ENCODE data around the gene SLTM. TPM values are rescaled to one million over a fixed set of nuclear protein-coding genes. Genes with fewer than 3 reads are reported as not detected.
"Not testable (repeated sequence)": the region's sequence is repeated elsewhere in the genome, so short reads cannot be mapped to it uniquely, and the experiment has no call there.

The SLTM gene
- total RNA-seq, 8 experiments from 2014 or later: 57.9 to 133 (median 82.3) TPM

DNA sequence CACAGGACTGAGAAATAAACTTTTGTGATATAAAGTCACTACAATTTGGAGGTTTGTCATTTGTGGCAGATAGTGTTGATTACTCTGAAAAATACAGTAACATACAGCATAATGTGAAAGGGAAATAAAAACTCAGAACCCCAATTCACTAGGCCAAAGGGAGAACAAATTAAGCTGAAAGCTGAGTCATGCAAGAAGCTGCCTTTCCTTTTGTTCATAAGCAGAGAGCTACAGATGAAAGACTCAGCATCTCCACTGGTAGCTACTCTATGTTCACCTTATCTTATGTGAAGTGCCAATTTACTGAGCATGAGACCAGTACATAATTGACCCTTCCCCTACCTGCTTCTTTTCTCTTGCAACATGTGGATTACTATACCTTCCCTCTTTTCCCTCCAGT lies 19.3 kb upstream of the SLTM start:
- in situ Hi-C loops (cut with MboI; ENCODE audit: low pct_unique_long_range_greater_than_20kb in 2 of 9, low sequenced_read_pairs in 9 of 9, unreplicated experiment in 9 of 9): loop anchor here in 1 of 9 experiments (25.0 kb wide), 1 partner anchor 535 kb away; no protein-coding TSS in a partner anchor
- ATAC-seq (replicated peaks in 6 of 8): no peak
- H3K4me3 ChIP-seq: no peak overlapping the region

DNA sequence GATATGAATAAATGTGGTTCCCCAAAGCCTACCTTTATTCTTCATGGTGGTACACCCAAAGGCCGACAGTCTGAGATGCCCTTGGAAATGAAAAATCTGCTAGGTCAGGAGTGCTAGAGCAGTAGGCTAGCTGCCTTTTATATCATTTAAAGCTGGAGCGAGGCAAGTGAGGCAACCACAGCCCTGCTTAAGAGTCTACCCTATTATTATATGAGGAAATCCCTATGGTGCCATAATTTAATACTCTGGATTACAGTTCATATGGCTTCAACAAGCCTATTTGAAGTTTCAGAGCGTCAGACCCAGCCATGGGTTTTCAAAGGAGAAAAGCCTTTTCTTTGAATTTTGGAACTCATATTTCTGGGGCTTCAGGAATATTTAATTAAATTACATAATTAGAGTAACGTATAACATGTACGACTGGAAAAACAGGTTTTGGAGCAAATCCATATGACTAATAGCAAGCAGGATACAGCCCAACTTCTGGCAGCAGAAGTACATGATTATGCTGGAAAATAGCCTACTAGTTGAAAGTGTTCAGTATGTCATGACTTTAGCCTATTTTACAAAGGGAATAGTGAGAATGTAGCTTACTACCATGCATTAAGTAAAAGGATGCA lies 18.0 kb upstream of the SLTM start:
- in situ Hi-C loops (cut with MboI; ENCODE audit: low pct_unique_long_range_greater_than_20kb in 2 of 9, low sequenced_read_pairs in 9 of 9, unreplicated experiment in 9 of 9): loop anchor here in 1 of 9 experiments (25.0 kb wide), 1 partner anchor 536 kb away; no protein-coding TSS in a partner anchor
- no peaks in the 10 kb centered on the region for H3K4me1 ChIP-seq (replicated peaks in 1 of 2)
- H3K4me3 ChIP-seq: no peak overlapping the region
- ATAC-seq (replicated peaks in 6 of 8): peak in 2 of 8 experiments; percentile 52 to 79
- H3K27ac ChIP-seq: no peak overlapping the region
- 0 to 100% (median 91%) methylated on average over 2 to 5 of the region's 5 CpGs; no CpG with 5 or more reads in 1 of the 10 experiments for WGBS, 10 experiments

More for the DNA sequence above, 19.3 kb upstream of the SLTM start:
- H3K27ac ChIP-seq: no peak overlapping the region
- no peaks in the 10 kb centered on the region for H3K4me1 ChIP-seq (replicated peaks in 1 of 2)

DNA sequence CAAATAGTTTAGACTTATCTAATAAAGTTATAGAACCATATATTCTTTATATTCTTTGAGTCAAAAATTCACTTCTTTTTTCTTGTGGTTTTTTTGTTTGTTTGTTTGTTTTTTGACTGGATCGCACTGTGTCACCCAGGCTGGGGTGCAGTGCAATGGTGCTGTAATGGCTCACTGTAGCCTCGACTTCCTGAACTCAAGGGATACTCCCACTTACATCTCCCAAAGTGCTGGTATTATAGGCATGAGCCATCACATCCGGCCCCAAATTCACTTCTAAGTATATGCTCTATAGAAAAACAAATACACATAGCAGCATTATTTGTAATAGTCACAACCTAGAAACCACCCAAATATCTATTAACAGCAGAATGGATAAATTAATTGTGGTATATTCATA lies 13.7 kb upstream of the SLTM start:
- in situ Hi-C loops (cut with MboI; ENCODE audit: low pct_unique_long_range_greater_than_20kb in 2 of 9, low sequenced_read_pairs in 9 of 9, unreplicated experiment in 9 of 9): no loop called here
- Histone ChIP-seq H3K4me3 (no peak overlapping the region), H3K27ac (no peak overlapping the region), H3K4me1 (replicated peaks in 1 of 2) (no peaks in the 10 kb centered on the region)
- ATAC-seq (replicated peaks in 6 of 8): no peak
- WGBS, 10 experiments: 70 to 100% (median 89%) methylated on average over 2 to 3 of the region's 3 CpGs

DNA sequence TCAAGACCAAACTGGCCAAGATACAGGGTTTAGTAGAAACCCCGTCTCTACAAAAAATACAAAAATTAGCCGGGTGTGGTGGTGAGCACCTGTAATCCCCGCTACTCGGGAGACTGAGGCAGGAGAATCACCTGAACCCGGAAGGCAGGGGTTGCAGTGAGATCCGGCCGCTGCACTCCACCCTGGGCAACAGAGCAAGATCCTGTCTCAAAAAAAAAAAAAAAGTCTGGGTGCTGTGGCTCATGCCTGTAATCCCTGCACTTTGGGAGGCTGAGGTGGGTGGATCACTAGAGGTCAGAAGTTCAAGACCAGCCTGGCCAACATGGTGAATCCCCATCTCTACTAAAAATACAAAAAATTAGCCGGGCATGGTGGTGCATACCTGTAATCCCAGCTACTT lies 1.5 kb upstream of the SLTM start:
- H3K4me1 ChIP-seq (replicated peaks in 1 of 2): peaks cover 4 to 16% of the 10 kb centered on the region in 2 donors
- WGBS, 10 experiments: 95 to 100% (median 100%) methylated on average over 1 to 6 of the region's 8 CpGs; no CpG with 5 or more reads in 2 of the 10 experiments
- H3K4me3 ChIP-seq; in situ Hi-C loops (cut with MboI; ENCODE audit: low pct_unique_long_range_greater_than_20kb in 2 of 9, low sequenced_read_pairs in 9 of 9, unreplicated experiment in 9 of 9); ATAC-seq (replicated peaks in 6 of 8): not testable (repeated sequence)
- peak overlapping the region in 1 of 2 donors; percentile 13 for H3K27ac ChIP-seq

DNA sequence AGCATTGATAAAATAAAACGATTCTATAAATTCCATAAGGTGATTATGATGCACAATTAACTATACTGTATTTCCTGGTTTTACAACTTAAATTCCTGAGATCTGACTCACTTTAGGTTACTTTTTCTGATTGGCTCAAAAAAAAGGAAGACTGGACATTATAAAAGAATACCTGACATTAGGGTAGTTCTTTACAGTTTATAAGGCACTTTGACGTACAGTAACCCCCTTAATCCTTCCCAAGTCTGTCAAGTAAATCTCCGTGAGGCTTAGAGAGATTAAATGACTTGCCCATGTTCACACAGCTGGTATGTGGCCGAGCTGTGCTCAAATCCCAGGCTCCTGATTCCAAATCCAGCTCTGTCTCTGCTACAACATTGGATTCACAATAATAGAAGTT lies 1.0 kb upstream of the SLTM start:
- 38 to 83% (median 63%) methylated on average over 1 to 4 of the region's 4 CpGs; no CpG with 5 or more reads in 1 of the 10 experiments for WGBS, 10 experiments
- Histone ChIP-seq H3K27ac (peak overlapping the region; percentile 97 to 99), H3K4me3 (peak overlapping the region; percentile 63 to 83 (median 75)), H3K4me1 (replicated peaks in 1 of 2) (peaks cover 4 to 16% of the 10 kb centered on the region in 2 donors)
- ATAC-seq (replicated peaks in 6 of 8): no peak
- in situ Hi-C loops (cut with MboI; ENCODE audit: low pct_unique_long_range_greater_than_20kb in 2 of 9, low sequenced_read_pairs in 9 of 9, unreplicated experiment in 9 of 9): no loop called here

DNA sequence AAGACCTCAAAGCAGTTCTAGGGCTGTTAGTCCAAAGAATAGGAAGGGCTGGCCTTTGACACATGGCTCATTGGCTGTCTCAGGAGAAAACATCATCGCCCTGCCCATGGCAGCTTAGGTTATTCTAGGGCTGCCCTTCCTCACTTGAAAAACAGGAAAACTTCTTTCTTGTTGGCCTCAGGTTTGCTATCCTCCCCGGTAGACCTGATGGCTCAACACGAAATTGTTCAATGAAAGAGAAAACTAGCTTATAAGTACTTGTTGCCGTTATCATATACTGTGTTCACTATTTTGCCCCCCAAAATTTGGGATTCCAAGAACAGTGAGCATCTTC lies 602 bp upstream of the SLTM start:
- H3K27ac ChIP-seq: peak overlapping the region; percentile 97 to 99
- in situ Hi-C loops (cut with MboI; ENCODE audit: low pct_unique_long_range_greater_than_20kb in 2 of 9, low sequenced_read_pairs in 9 of 9, unreplicated experiment in 9 of 9): no loop called here
- peak overlapping the region; percentile 63 to 83 (median 75) for H3K4me3 ChIP-seq
- no peak for ATAC-seq (replicated peaks in 6 of 8)
- H3K4me1 ChIP-seq (replicated peaks in 1 of 2): peaks cover 4 to 16% of the 10 kb centered on the region in 2 donors
- WGBS, 10 experiments: 11 to 36% (median 19%) methylated on average over 2 to 4 of the region's 4 CpGs; no CpG with 5 or more reads in 4 of the 10 experiments

DNA sequence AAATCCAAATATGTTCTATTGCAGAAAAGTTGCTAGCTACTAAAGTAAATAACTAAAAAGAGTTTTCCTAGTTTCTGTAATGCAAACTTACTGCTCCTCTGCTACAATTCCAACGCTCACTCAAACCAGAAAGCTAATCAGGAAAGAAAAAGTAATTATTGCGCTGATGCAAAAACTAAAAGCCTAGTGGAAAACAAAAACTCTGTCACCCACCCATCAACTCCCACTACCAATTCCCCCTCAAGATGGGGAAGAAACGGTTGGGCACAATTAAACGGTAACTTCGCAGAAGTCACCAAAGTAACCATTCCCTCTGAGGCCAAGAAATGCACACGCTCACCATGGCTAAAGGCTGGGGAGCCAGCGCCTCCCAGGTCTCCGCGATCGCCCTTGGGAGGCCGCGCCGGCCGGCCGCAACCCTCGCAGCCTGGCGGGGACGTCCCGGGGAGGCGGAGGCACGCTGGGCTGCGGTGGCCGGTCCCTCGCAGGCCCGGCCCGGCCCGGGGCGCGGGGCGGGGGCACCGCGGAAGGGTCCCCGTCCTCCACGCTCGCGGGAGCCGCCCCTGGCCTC lies 684 bp downstream of the SLTM start:
- 0 to 8% (median 1%) methylated on average over 1 to 10 of the region's 37 CpGs; no CpG with 5 or more reads in 2 of the 10 experiments for WGBS, 10 experiments
- Histone ChIP-seq H3K4me3 (peak overlapping the region; percentile 63 to 83 (median 75)), H3K27ac (peak overlapping the region; percentile 97 to 99), H3K4me1 (replicated peaks in 1 of 2) (peaks cover 4 to 16% of the 10 kb centered on the region in 2 donors)
- peak in 5 of 8 experiments; percentile 26 to 41 (median 35) for ATAC-seq (replicated peaks in 6 of 8)
- in situ Hi-C loops (cut with MboI; ENCODE audit: low pct_unique_long_range_greater_than_20kb in 2 of 9, low sequenced_read_pairs in 9 of 9, unreplicated experiment in 9 of 9): no loop called here

DNA sequence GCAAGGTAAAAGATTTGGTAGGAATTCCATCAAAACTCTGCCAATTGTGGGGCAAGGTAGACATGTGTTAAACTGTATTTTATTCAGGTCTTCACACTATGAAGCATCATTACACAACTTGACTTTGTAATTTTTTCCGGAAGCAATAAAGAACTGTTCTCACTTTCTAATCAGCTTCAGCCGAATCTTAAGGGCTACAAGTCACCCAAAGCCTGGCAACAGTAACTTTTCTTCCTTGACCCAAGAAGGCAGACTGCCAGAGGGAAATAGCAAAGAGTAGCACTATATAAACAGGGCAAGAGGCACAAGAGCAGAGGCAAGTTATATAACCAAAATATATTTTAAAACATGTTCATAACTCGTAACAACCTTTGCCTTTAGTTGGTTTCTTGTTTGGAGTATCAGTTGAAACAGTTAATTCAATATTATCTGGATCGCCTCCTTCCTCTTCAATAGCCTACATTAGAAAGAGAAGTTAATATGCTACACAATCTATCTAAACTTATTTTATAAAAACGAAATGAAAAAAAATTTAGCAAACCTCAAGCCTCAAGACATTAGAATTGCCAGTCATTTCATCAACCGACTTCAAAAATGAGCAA lies 1.4 kb downstream of the SLTM start:
- Histone ChIP-seq H3K27ac (peak overlapping the region; percentile 97 to 99), H3K4me3 (peak overlapping the region; percentile 63 to 83 (median 75)), H3K4me1 (replicated peaks in 1 of 2) (peaks cover 4 to 16% of the 10 kb centered on the region in 2 donors)
- ATAC-seq (replicated peaks in 6 of 8): no peak
- in situ Hi-C loops (cut with MboI; ENCODE audit: low pct_unique_long_range_greater_than_20kb in 2 of 9, low sequenced_read_pairs in 9 of 9, unreplicated experiment in 9 of 9): no loop called here
- whole genome bisulfite sequencing, 10 experiments: 0 to 8% (median 0%) methylated on average over 3 to 6 of the region's 6 CpGs

DNA sequence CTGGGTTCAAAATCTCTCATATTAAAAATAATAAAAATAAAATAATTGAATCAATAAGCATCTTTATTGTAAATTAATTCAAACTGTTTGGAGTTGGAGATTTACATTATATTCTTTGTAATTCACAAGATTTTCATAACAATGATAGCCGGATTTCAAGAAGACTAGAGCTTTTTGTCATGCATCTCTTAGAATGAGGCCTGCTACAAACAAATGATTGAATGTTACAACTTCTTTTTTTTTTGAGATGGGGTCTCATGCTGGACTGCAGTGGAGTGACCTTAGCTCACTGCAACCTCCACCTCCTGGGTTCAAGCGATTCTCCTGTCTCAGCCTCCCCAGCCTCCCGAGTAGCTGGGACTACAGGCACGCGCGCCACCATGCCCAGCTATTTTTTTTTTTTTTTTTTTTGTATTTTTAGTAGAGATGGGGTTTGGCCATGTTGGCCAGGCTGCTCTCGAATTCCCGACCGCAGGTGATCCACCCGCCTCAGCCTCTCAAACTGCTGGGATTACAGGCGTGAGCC lies 3.5 kb downstream of the SLTM start:
- in situ Hi-C loops (cut with MboI; ENCODE audit: low pct_unique_long_range_greater_than_20kb in 2 of 9, low sequenced_read_pairs in 9 of 9, unreplicated experiment in 9 of 9): no loop called here
- Histone ChIP-seq H3K4me1 (replicated peaks in 1 of 2) (peaks cover 4 to 18% of the 10 kb centered on the region in 2 donors), H3K4me3 (no peak overlapping the region), H3K27ac (no peak overlapping the region)
- 63 to 100% (median 93%) methylated on average over 1 to 7 of the region's 11 CpGs for WGBS, 10 experiments
- ATAC-seq (replicated peaks in 6 of 8): no peak

DNA sequence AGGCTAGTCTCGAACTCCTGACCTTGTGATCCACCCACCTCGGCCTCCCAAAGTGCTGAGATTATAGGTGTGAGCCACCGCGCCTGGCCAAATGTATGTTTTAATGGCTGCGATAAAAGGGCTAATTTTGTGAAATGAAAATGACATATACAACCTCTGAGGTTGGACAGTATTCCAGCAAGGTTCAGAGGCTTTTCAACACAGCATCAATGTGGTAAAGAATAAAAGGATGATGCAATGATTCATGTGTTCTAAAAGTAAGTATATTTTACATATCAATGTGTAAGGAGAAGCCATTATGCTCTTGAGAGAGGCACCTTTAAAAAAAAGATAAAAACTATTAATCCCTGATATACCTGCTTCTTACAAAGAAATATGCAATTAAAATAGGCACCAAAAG lies 6.7 kb downstream of the SLTM start:
- 67 to 100% (median 100%) methylated on average over 1 to 5 of the region's 5 CpGs for WGBS, 10 experiments
- H3K27ac ChIP-seq: no peak overlapping the region
- H3K4me3 ChIP-seq: no peak overlapping the region
- peaks cover 4 to 12% of the 10 kb centered on the region in 2 donors for H3K4me1 ChIP-seq (replicated peaks in 1 of 2)
- no peak for ATAC-seq (replicated peaks in 6 of 8)
- in situ Hi-C loops (cut with MboI; ENCODE audit: low pct_unique_long_range_greater_than_20kb in 2 of 9, low sequenced_read_pairs in 9 of 9, unreplicated experiment in 9 of 9): no loop called here

DNA sequence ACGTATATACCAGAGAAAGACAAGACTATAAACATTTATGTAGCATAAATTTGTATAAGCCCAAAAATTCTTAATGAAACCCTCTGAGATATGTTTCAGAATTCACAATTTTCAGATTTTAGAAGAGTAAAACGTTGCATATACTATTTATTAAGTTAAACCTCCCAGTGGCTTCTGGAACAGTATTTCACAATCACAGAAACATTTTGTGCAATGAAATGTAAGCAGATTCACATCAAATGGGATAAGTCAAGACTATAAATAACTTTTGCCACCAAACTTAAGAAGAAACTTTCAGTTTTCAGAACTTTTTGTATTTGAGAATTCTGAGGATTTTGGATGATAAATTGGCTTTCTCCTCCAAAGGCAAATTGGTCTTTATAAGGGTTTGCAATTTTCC lies 9.2 kb downstream of the SLTM start:
- WGBS, 10 experiments: 13 to 95% (median 73%) methylated on average over 2 of the region's 2 CpGs
- peaks cover 0 to 2% of the 10 kb centered on the region in 2 donors for H3K4me1 ChIP-seq (replicated peaks in 1 of 2)
- ATAC-seq (replicated peaks in 6 of 8): peak in 2 of 8 experiments; percentile 31 to 44
- no peak overlapping the region for H3K4me3 ChIP-seq
- H3K27ac ChIP-seq: no peak overlapping the region
- in situ Hi-C loops (cut with MboI; ENCODE audit: low pct_unique_long_range_greater_than_20kb in 2 of 9, low sequenced_read_pairs in 9 of 9, unreplicated experiment in 9 of 9): no loop called here

DNA sequence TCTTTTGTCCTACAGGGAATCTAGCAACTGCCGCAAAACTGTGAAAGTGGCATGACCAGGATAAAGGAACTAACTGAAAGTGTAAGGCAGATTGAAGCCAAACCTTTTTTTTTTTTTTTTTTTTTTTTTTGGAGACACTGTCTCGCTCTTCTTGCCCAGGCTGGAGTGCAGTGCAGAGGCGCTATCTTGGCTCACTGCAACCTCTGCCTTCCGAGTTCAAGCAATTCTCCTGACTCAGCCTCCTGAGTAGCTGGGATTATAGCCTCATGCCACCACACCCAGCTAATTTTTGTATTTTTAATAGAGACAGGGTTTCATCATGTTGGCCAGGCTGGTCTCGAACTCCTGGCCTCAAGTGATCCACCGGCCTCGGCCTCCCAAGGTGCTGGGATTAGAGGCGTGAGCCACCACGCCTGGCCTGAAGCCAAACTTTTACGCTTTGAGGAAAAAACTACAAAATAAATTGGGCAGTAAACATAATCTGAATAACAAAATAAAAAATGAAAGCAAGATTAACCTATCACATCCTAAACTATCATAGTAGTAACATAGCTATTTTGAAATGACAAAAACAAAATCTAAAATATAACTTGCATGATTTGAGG lies 9.7 kb downstream of the SLTM start:
- no peak overlapping the region for H3K27ac ChIP-seq
- no peak overlapping the region for H3K4me3 ChIP-seq
- peaks cover 0 to 2% of the 10 kb centered on the region in 2 donors for H3K4me1 ChIP-seq (replicated peaks in 1 of 2)
- in situ Hi-C loops (cut with MboI; ENCODE audit: low pct_unique_long_range_greater_than_20kb in 2 of 9, low sequenced_read_pairs in 9 of 9, unreplicated experiment in 9 of 9): no loop called here
- ATAC-seq (replicated peaks in 6 of 8): peak in 1 of 8 experiments; percentile 22
- 28 to 98% (median 85%) methylated on average over 3 to 8 of the region's 10 CpGs; no CpG with 5 or more reads in 2 of the 10 experiments for WGBS, 10 experiments

DNA sequence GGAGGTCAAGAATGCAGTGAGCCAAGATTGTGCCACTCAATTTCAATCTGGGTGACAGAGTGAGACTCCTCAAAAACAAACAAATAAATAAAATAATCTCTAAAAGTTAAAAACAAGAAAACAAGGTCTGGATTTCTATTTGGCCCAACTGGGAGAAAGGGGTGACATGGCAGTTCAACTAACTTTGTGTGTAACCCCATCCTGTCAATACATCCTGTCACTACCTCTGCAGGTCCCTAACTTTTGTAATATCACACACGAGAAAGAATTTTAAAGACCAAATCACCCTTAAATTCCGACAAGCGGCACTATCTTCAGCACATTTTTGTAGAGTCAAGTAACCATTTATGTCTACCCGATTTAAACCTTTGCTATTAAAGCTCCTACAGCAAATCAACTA lies 10.2 kb downstream of the SLTM start:
- H3K4me1 ChIP-seq (replicated peaks in 1 of 2): peaks cover 0 to 2% of the 10 kb centered on the region in 2 donors
- WGBS, 10 experiments: 69 to 100% (median 96%) methylated on average over 1 to 4 of the region's 4 CpGs; no CpG with 5 or more reads in 1 of the 10 experiments
- no peak overlapping the region for H3K27ac ChIP-seq
- no peak overlapping the region for H3K4me3 ChIP-seq
- no peak for ATAC-seq (replicated peaks in 6 of 8)
- in situ Hi-C loops (cut with MboI; ENCODE audit: low pct_unique_long_range_greater_than_20kb in 2 of 9, low sequenced_read_pairs in 9 of 9, unreplicated experiment in 9 of 9): no loop called here
